GM21447 (cell line): ENCODE data around the gene TRABD2B.

ENCODE experiments used
- ATAC-seq: cut with Tn5 transposase; IDR thresholded peaks from one replicate; pipeline ENCODE4 v1.9.1; 2021; ENCODE audit not compliant: unreplicated experiment

TRABD2B gene

GRCh38 chr1:47742890-47743760 is 254.1 kb downstream of the TRABD2B start:
- ATAC-seq = no peak

- no peak for ATAC-seq
These were observed 258.5 kb downstream of the TRABD2B start for GRCh38 chr1:47738560-47739182.

GRCh38 chr1:47732489-47732888 is 264.7 kb downstream of the TRABD2B start:
- ATAC-seq = no peak

GRCh38 chr1:47731730-47732129 is 265.5 kb downstream of the TRABD2B start:
- no peak for ATAC-seq

- ATAC-seq = no peak
These were observed 267.5 kb downstream of the TRABD2B start for GRCh38 chr1:47729685-47730084.

GRCh38 chr1:47727697-47728085 is 269.5 kb downstream of the TRABD2B start:
- no peak for ATAC-seq

- no peak for ATAC-seq
These were observed 270.0 kb downstream of the TRABD2B start for GRCh38 chr1:47727051-47727696.

GRCh38 chr1:47725992-47726855 is 271.0 kb downstream of the TRABD2B start:
- peak; percentile 68 for ATAC-seq

GRCh38 chr1:47725511-47725991 is 271.6 kb downstream of the TRABD2B start:
- no peak for ATAC-seq

- ATAC-seq = no peak
These were observed 272.1 kb downstream of the TRABD2B start for GRCh38 chr1:47725000-47725473.

- no peak for ATAC-seq
These were observed 272.7 kb downstream of the TRABD2B start for GRCh38 chr1:47724432-47724999.

- no peak for ATAC-seq
These were observed 274.1 kb downstream of the TRABD2B start for GRCh38 chr1:47722909-47723580.

- ATAC-seq = no peak
These were observed 275.1 kb downstream of the TRABD2B start for GRCh38 chr1:47722101-47722500.

- no peak for ATAC-seq
These were observed 277.1 kb downstream of the TRABD2B start for GRCh38 chr1:47720111-47720510.

GRCh38 chr1:47717341-47717740 is 279.8 kb downstream of the TRABD2B start:
- no peak for ATAC-seq

- no peak for ATAC-seq
These were observed 283.0 kb downstream of the TRABD2B start for GRCh38 chr1:47713975-47714767.

- no peak for ATAC-seq
These were observed 283.7 kb downstream of the TRABD2B start for GRCh38 chr1:47713333-47713953.

- no peak for ATAC-seq
These were observed 284.4 kb downstream of the TRABD2B start for GRCh38 chr1:47712596-47713299.
